ENCODE data around the gene MPPED1.

The MPPED1 gene

GRCh38 chr22:43375951-43376455, 35.8 kb upstream of the MPPED1 start:
- no peak for DNase-seq (ENCODE audit: low spot score)
- TF ChIP-seq CTCF (IDR thresholded peaks at IDR 0.05; ENCODE audit: borderline replicate concordance, control extremely low read depth, extremely low read depth, insufficient read depth, missing control alignments): no peak
- in situ Hi-C loops (cut with MboI; ENCODE audit: low sequenced_read_pairs, unreplicated experiment): no loop called here

GRCh38 chr22:43376765-43377547, 34.9 kb upstream of the MPPED1 start:
- in situ Hi-C loops (cut with MboI; ENCODE audit: low sequenced_read_pairs, unreplicated experiment): no loop called here
- no peak for DNase-seq (ENCODE audit: low spot score)
- no peak for TF ChIP-seq CTCF (IDR thresholded peaks at IDR 0.05; ENCODE audit: borderline replicate concordance, control extremely low read depth, extremely low read depth, insufficient read depth, missing control alignments)

- in situ Hi-C loops (cut with MboI; ENCODE audit: low sequenced_read_pairs, unreplicated experiment): no loop called here
- no peak for TF ChIP-seq CTCF (IDR thresholded peaks at IDR 0.05; ENCODE audit: borderline replicate concordance, control extremely low read depth, extremely low read depth, insufficient read depth, missing control alignments)
- no peak for DNase-seq (ENCODE audit: low spot score)
Measured at GRCh38 chr22:43377548-43377895, 34.3 kb upstream of the MPPED1 start.

GRCh38 chr22:43377896-43378704, 33.7 kb upstream of the MPPED1 start:
- in situ Hi-C loops (cut with MboI; ENCODE audit: low sequenced_read_pairs, unreplicated experiment): no loop called here
- no peak for DNase-seq (ENCODE audit: low spot score)
- no peak for TF ChIP-seq CTCF (IDR thresholded peaks at IDR 0.05; ENCODE audit: borderline replicate concordance, control extremely low read depth, extremely low read depth, insufficient read depth, missing control alignments)

GRCh38 chr22:43381693-43382092, 30.1 kb upstream of the MPPED1 start:
- in situ Hi-C loops (cut with MboI; ENCODE audit: low sequenced_read_pairs, unreplicated experiment): loop anchor here (10.0 kb wide), 1 partner anchor 107 kb away; no protein-coding TSS in a partner anchor
- TF ChIP-seq CTCF (IDR thresholded peaks at IDR 0.05; ENCODE audit: borderline replicate concordance, control extremely low read depth, extremely low read depth, insufficient read depth, missing control alignments): no peak
- no peak for DNase-seq (ENCODE audit: low spot score)

GRCh38 chr22:43384863-43385262, 27.0 kb upstream of the MPPED1 start:
- no peak for TF ChIP-seq CTCF (IDR thresholded peaks at IDR 0.05; ENCODE audit: borderline replicate concordance, control extremely low read depth, extremely low read depth, insufficient read depth, missing control alignments)
- in situ Hi-C loops (cut with MboI; ENCODE audit: low sequenced_read_pairs, unreplicated experiment): loop anchor here (10.0 kb wide), 1 partner anchor 110 kb away; no protein-coding TSS in a partner anchor
- no peak for DNase-seq (ENCODE audit: low spot score)
